ENCODE measurements around the gene MX2. TPM values are rescaled to one million over a fixed set of nuclear protein-coding genes. Genes with fewer than 3 reads are reported as not detected.

MX2 gene
- total RNA-seq, 1 donor from 2014 or later = 0.92 TPM

GRCh38 chr21:41360072-41360821 is 1.6 kb upstream of the MX2 start:
- DNase-seq (ENCODE audit: extremely low spot score, unreplicated experiment) = peak; percentile 42

GRCh38 chr21:41361053-41361785 is 608 bp upstream of the MX2 start:
- no peaks in the 10 kb centered on the region for H3K9me3 Mint-ChIP-seq
- H3K27me3 Mint-ChIP-seq = no peaks in the 10 kb centered on the region
- H3K36me3 Mint-ChIP-seq = no peaks in the 10 kb centered on the region
- DNase-seq (ENCODE audit: extremely low spot score, unreplicated experiment) = no peak
- H3K4me1 Mint-ChIP-seq (ENCODE audit: unreplicated experiment) = peaks cover 6% of the 10 kb centered on the region
- H3K27ac Mint-ChIP-seq = peak overlapping the region; percentile 76
- no peak overlapping the region for H3K4me3 Mint-ChIP-seq
- no peak for TF ChIP-seq CTCF (conservative IDR thresholded peaks at IDR 0.05)

More at GRCh38 chr21:41360072-41360821, 1.6 kb upstream of the MX2 start:
- no peaks in the 10 kb centered on the region for H3K36me3 Mint-ChIP-seq
- H3K4me1 Mint-ChIP-seq (ENCODE audit: unreplicated experiment) = peaks cover 6% of the 10 kb centered on the region
- no peaks in the 10 kb centered on the region for H3K27me3 Mint-ChIP-seq
- no peak overlapping the region for H3K27ac Mint-ChIP-seq
- H3K4me3 Mint-ChIP-seq = no peak overlapping the region
- H3K9me3 Mint-ChIP-seq = no peaks in the 10 kb centered on the region
- TF ChIP-seq CTCF (conservative IDR thresholded peaks at IDR 0.05) = no peak

- Mint-ChIP-seq H3K27me3 (no peaks in the 10 kb centered on the region), H3K4me3 (no peak overlapping the region), H3K4me1 (ENCODE audit: unreplicated experiment) (peaks cover 6% of the 10 kb centered on the region), H3K36me3 (no peaks in the 10 kb centered on the region), H3K27ac (peak overlapping the region; percentile 76), H3K9me3 (no peaks in the 10 kb centered on the region)
- TF ChIP-seq CTCF (conservative IDR thresholded peaks at IDR 0.05) = no peak
- DNase-seq (ENCODE audit: extremely low spot score, unreplicated experiment) = no peak
These were observed 960 bp downstream of the MX2 start for GRCh38 chr21:41362605-41363369.

GRCh38 chr21:41363370-41364270 is 1.8 kb downstream of the MX2 start:
- peak; percentile 58 for DNase-seq (ENCODE audit: extremely low spot score, unreplicated experiment)
- H3K27ac Mint-ChIP-seq = no peak overlapping the region
- no peaks in the 10 kb centered on the region for H3K9me3 Mint-ChIP-seq
- H3K4me1 Mint-ChIP-seq (ENCODE audit: unreplicated experiment) = peaks cover 6% of the 10 kb centered on the region
- no peak for TF ChIP-seq CTCF (conservative IDR thresholded peaks at IDR 0.05)
- H3K27me3 Mint-ChIP-seq = no peaks in the 10 kb centered on the region
- no peak overlapping the region for H3K4me3 Mint-ChIP-seq
- no peaks in the 10 kb centered on the region for H3K36me3 Mint-ChIP-seq

GRCh38 chr21:41364308-41364707 is 2.5 kb downstream of the MX2 start:
- peaks cover 6% of the 10 kb centered on the region for H3K4me1 Mint-ChIP-seq (ENCODE audit: unreplicated experiment)
- H3K36me3 Mint-ChIP-seq = no peaks in the 10 kb centered on the region
- DNase-seq (ENCODE audit: extremely low spot score, unreplicated experiment) = no peak
- no peaks in the 10 kb centered on the region for H3K9me3 Mint-ChIP-seq
- no peak for TF ChIP-seq CTCF (conservative IDR thresholded peaks at IDR 0.05)
- no peak overlapping the region for H3K4me3 Mint-ChIP-seq
- peaks cover 2% of the 10 kb centered on the region for H3K27me3 Mint-ChIP-seq
- no peak overlapping the region for H3K27ac Mint-ChIP-seq

Data from type B pancreatic cell (in vitro differentiated cells).